G401 (cell line): ENCODE measurements around the gene SDC3. TPM values are rescaled to one million over a fixed set of nuclear protein-coding genes. Genes with fewer than 3 reads are reported as not detected.
A peak's percentile ranks its signal among the peaks of the same experiment; 100 is the strongest.

Experiments
- DNase-seq: peaks from one replicate; pipeline ENCODE4 v3.0.0-alpha.2; 2015; ENCODE audit warnings: low spot score
- in situ Hi-C: cut with HindIII; loops from 2 replicates; pipeline ENCODE4 v1.10.0; 2016; ENCODE audit warnings: low sequenced_read_pairs, mixed read lengths
- total RNA-seq: library from RNA; depleted of rRNA; stranded (reverse); fragments of >200 nt; shearing (Covaris generic); gene quantifications from 2 replicates; pipeline ENCODE4 v1.2.3, GENCODE V29; 2014

The SDC3 gene
- total RNA-seq, 1 experiment from 2014 or later, result 23.0 TPM

GRCh38 chr1:30929944-30930525 is 21.5 kb upstream of the SDC3 start:
- DNase-seq, result no peak
- in situ Hi-C loops, result no loop called here

GRCh38 chr1:30929135-30929889 is 20.8 kb upstream of the SDC3 start:
- peak; percentile 48 for DNase-seq
- in situ Hi-C loops, result no loop called here

- no peak for DNase-seq
- in situ Hi-C loops, result no loop called here
These were observed 20.2 kb upstream of the SDC3 start for GRCh38 chr1:30928789-30929134.

- in situ Hi-C loops, result no loop called here
- DNase-seq, result no peak
These were observed 19.6 kb upstream of the SDC3 start for GRCh38 chr1:30928171-30928570.

- in situ Hi-C loops, result no loop called here
- DNase-seq, result no peak
These were observed 18.9 kb upstream of the SDC3 start for GRCh38 chr1:30927448-30927847.

GRCh38 chr1:30923597-30923996 is 15.0 kb upstream of the SDC3 start:
- in situ Hi-C loops, result no loop called here
- no peak for DNase-seq

GRCh38 chr1:30920827-30921226 is 12.3 kb upstream of the SDC3 start:
- in situ Hi-C loops, result no loop called here
- no peak for DNase-seq

- in situ Hi-C loops, result no loop called here
- no peak for DNase-seq
These were observed 10.7 kb upstream of the SDC3 start for GRCh38 chr1:30919025-30919881.

- no peak for DNase-seq
- in situ Hi-C loops, result no loop called here
These were observed 7.7 kb upstream of the SDC3 start for GRCh38 chr1:30916296-30916695.

- in situ Hi-C loops, result no loop called here
- no peak for DNase-seq
These were observed 7.1 kb upstream of the SDC3 start for GRCh38 chr1:30915491-30916230.

- in situ Hi-C loops, result loop anchor here (5.0 kb wide), 1 partner anchor 113 kb away; no protein-coding TSS in a partner anchor
- DNase-seq, result no peak
These were observed 6.4 kb upstream of the SDC3 start for GRCh38 chr1:30914931-30915330.

- no peak for DNase-seq
- in situ Hi-C loops, result loop anchor here (5.0 kb wide), 1 partner anchor 112 kb away; no protein-coding TSS in a partner anchor
These were observed 6.0 kb upstream of the SDC3 start for GRCh38 chr1:30914587-30914922.

GRCh38 chr1:30912913-30913652 is 4.5 kb upstream of the SDC3 start:
- in situ Hi-C loops, result loop anchor here (5.0 kb wide), 1 partner anchor 111 kb away; no protein-coding TSS in a partner anchor
- no peak for DNase-seq

- in situ Hi-C loops, result loop anchor here (5.0 kb wide), 1 partner anchor 110 kb away; no protein-coding TSS in a partner anchor
- DNase-seq, result no peak
These were observed 3.7 kb upstream of the SDC3 start for GRCh38 chr1:30912224-30912623.

- in situ Hi-C loops, result loop anchor here (5.0 kb wide), 1 partner anchor 109 kb away; no protein-coding TSS in a partner anchor
- peak; percentile 89 for DNase-seq
These were observed 2.7 kb upstream of the SDC3 start for GRCh38 chr1:30911059-30911954.

- no peak for DNase-seq
- in situ Hi-C loops, result loop anchor here (5.0 kb wide), 1 partner anchor 107 kb away; no protein-coding TSS in a partner anchor
These were observed 959 bp upstream of the SDC3 start for GRCh38 chr1:30909365-30910068.

- DNase-seq, result no peak
- in situ Hi-C loops, result no loop called here
These were observed 252 bp downstream of the SDC3 start for GRCh38 chr1:30908316-30908695.
